Activated T-cell treated with anti-CD3 and anti-CD28 coated beads, Interleukin-2, amount 50 U/mL, for 4 hours (primary cell): ENCODE data around the gene TRAM2. TPM values are rescaled to one million over a fixed set of nuclear protein-coding genes. Genes with fewer than 3 reads are reported as not detected.

Experiments used
- ATAC-seq, 2 donors: fragments of 200-7000 bp; cut with Tn5 transposase; one replicate each; pipeline ENCODE4 v1.10.0; 2021
- DNase-seq: peaks from one replicate; pipeline ENCODE4 v3.0.0-alpha.2; 2020
- H3K27me3 Mint-ChIP-seq: one replicate; pipeline ENCODE4 v1.8.0; 2021; ENCODE audit warnings: low read depth, mixed read lengths
- H3K36me3 Mint-ChIP-seq: one replicate; pipeline ENCODE4 v1.8.0; 2022; ENCODE audit warnings: mixed read lengths; ENCODE audit not compliant: insufficient read depth
- H3K4me1 Mint-ChIP-seq: one replicate; pipeline ENCODE4 v1.8.0; 2021; ENCODE audit warnings: low read depth, mixed read lengths
- H3K4me3 Mint-ChIP-seq: one replicate; pipeline ENCODE4 v1.8.0; 2021; ENCODE audit warnings: mild to moderate bottlenecking, moderate library complexity, mixed read lengths
- H3K9me3 Mint-ChIP-seq: one replicate; pipeline ENCODE4 v1.8.0; 2021; ENCODE audit warnings: mixed read lengths
- total RNA-seq, 3 donors: library from RNA; stranded (reverse); gene quantifications; one replicate each; pipeline ENCODE4 v1.2.1, GENCODE V29; 2021

TRAM2 gene
- total RNA-seq, 3 donors from 2014 or later = 1.6 to 2.9 (median 2.4) TPM

GRCh38 chr6:52502306-52503029 lies 74.4 kb downstream of the TRAM2 start:
- H3K4me3 Mint-ChIP-seq = no peak overlapping the region
- ATAC-seq = no peak

GRCh38 chr6:52500238-52501129 lies 76.4 kb downstream of the TRAM2 start:
- DNase-seq = no peak

More at GRCh38 chr6:52502306-52503029, 74.4 kb downstream of the TRAM2 start:
- Mint-ChIP-seq H3K4me1 (no peaks in the 10 kb centered on the region), H3K9me3 (no peaks in the 10 kb centered on the region), H3K36me3 (peaks cover 8% of the 10 kb centered on the region), H3K27me3 (no peaks in the 10 kb centered on the region)
- no peak for DNase-seq

GRCh38 chr6:52499681-52500236 lies 77.1 kb downstream of the TRAM2 start:
- DNase-seq (no peak), ATAC-seq (no peak)
- Mint-ChIP-seq H3K36me3 (peaks cover 3% of the 10 kb centered on the region), H3K4me3 (no peak overlapping the region), H3K4me1 (no peaks in the 10 kb centered on the region), H3K27me3 (no peaks in the 10 kb centered on the region), H3K9me3 (no peaks in the 10 kb centered on the region)

More at GRCh38 chr6:52500238-52501129, 76.4 kb downstream of the TRAM2 start:
- Mint-ChIP-seq H3K4me1 (no peaks in the 10 kb centered on the region), H3K4me3 (no peak overlapping the region), H3K36me3 (peaks cover 7% of the 10 kb centered on the region), H3K27me3 (no peaks in the 10 kb centered on the region), H3K9me3 (no peaks in the 10 kb centered on the region)
- ATAC-seq = no peak

- H3K4me1 Mint-ChIP-seq = no peaks in the 10 kb centered on the region
- DNase-seq = no peak
- peaks cover 2% of the 10 kb centered on the region for H3K36me3 Mint-ChIP-seq
- H3K27me3 Mint-ChIP-seq = no peaks in the 10 kb centered on the region
- H3K4me3 Mint-ChIP-seq = no peak overlapping the region
- ATAC-seq = no peak
- no peaks in the 10 kb centered on the region for H3K9me3 Mint-ChIP-seq
Measured at GRCh38 chr6:52499026-52499425, 77.8 kb downstream of the TRAM2 start.

- Mint-ChIP-seq H3K27me3 (no peaks in the 10 kb centered on the region), H3K36me3 (peaks cover 2% of the 10 kb centered on the region), H3K9me3 (no peaks in the 10 kb centered on the region), H3K4me1 (no peaks in the 10 kb centered on the region), H3K4me3 (no peak overlapping the region)
- no peak for ATAC-seq
- no peak for DNase-seq
Measured at GRCh38 chr6:52498538-52499017, 78.3 kb downstream of the TRAM2 start.

GRCh38 chr6:52497652-52498408 lies 79.0 kb downstream of the TRAM2 start:
- no peak for ATAC-seq

GRCh38 chr6:52496631-52497030 lies 80.2 kb downstream of the TRAM2 start:
- H3K9me3 Mint-ChIP-seq = no peaks in the 10 kb centered on the region

More at GRCh38 chr6:52497652-52498408, 79.0 kb downstream of the TRAM2 start:
- no peak overlapping the region for H3K4me3 Mint-ChIP-seq
- H3K9me3 Mint-ChIP-seq = no peaks in the 10 kb centered on the region
- no peak for DNase-seq
- no peaks in the 10 kb centered on the region for H3K27me3 Mint-ChIP-seq
- peaks cover 2% of the 10 kb centered on the region for H3K36me3 Mint-ChIP-seq
- H3K4me1 Mint-ChIP-seq = no peaks in the 10 kb centered on the region

GRCh38 chr6:52495922-52496321 lies 80.9 kb downstream of the TRAM2 start:
- Mint-ChIP-seq H3K4me1 (no peaks in the 10 kb centered on the region), H3K9me3 (no peaks in the 10 kb centered on the region), H3K4me3 (no peak overlapping the region), H3K36me3 (no peaks in the 10 kb centered on the region), H3K27me3 (no peaks in the 10 kb centered on the region)
- ATAC-seq = no peak
- DNase-seq = no peak

More at GRCh38 chr6:52496631-52497030, 80.2 kb downstream of the TRAM2 start:
- ATAC-seq (no peak), DNase-seq (no peak)
- Mint-ChIP-seq H3K4me3 (no peak overlapping the region), H3K27me3 (no peaks in the 10 kb centered on the region), H3K4me1 (no peaks in the 10 kb centered on the region), H3K36me3 (no peaks in the 10 kb centered on the region)

- Mint-ChIP-seq H3K4me3 (no peak overlapping the region), H3K27me3 (no peaks in the 10 kb centered on the region), H3K36me3 (peaks cover 2% of the 10 kb centered on the region), H3K4me1 (no peaks in the 10 kb centered on the region), H3K9me3 (no peaks in the 10 kb centered on the region)
- DNase-seq = no peak
- no peak for ATAC-seq
Measured at GRCh38 chr6:52494298-52495072, 82.4 kb downstream of the TRAM2 start.

GRCh38 chr6:52493669-52494068 lies 83.2 kb downstream of the TRAM2 start:
- DNase-seq = no peak
- no peak overlapping the region for H3K4me3 Mint-ChIP-seq
- no peaks in the 10 kb centered on the region for H3K27me3 Mint-ChIP-seq
- H3K4me1 Mint-ChIP-seq = no peaks in the 10 kb centered on the region
- no peaks in the 10 kb centered on the region for H3K9me3 Mint-ChIP-seq
- ATAC-seq = no peak
- H3K36me3 Mint-ChIP-seq = peaks cover 2% of the 10 kb centered on the region

- Mint-ChIP-seq H3K27me3 (no peaks in the 10 kb centered on the region), H3K4me1 (no peaks in the 10 kb centered on the region), H3K4me3 (no peak overlapping the region), H3K9me3 (no peaks in the 10 kb centered on the region), H3K36me3 (peaks cover 4% of the 10 kb centered on the region)
- no peak for DNase-seq
- ATAC-seq = no peak
Measured at GRCh38 chr6:52491203-52492069, 85.4 kb downstream of the TRAM2 start.

- Mint-ChIP-seq H3K9me3 (no peaks in the 10 kb centered on the region), H3K4me1 (no peaks in the 10 kb centered on the region), H3K27me3 (no peaks in the 10 kb centered on the region), H3K4me3 (no peak overlapping the region), H3K36me3 (peaks cover 4% of the 10 kb centered on the region)
- no peak for DNase-seq
- no peak for ATAC-seq
Measured at GRCh38 chr6:52489881-52490280, 87.0 kb downstream of the TRAM2 start.

GRCh38 chr6:52483671-52484003 lies 93.2 kb downstream of the TRAM2 start:
- Mint-ChIP-seq H3K9me3 (no peaks in the 10 kb centered on the region), H3K36me3 (peaks cover 2% of the 10 kb centered on the region), H3K4me3 (no peak overlapping the region), H3K27me3 (no peaks in the 10 kb centered on the region), H3K4me1 (no peaks in the 10 kb centered on the region)
- ATAC-seq (no peak), DNase-seq (no peak)
